ENCODE results near the gene RNF217. TPM values are rescaled to one million over a fixed set of nuclear protein-coding genes. Genes with fewer than 3 reads are reported as not detected.

RNF217 gene
- total RNA-seq, 1 donor from 2014 or later: 9.0 TPM

DNA sequence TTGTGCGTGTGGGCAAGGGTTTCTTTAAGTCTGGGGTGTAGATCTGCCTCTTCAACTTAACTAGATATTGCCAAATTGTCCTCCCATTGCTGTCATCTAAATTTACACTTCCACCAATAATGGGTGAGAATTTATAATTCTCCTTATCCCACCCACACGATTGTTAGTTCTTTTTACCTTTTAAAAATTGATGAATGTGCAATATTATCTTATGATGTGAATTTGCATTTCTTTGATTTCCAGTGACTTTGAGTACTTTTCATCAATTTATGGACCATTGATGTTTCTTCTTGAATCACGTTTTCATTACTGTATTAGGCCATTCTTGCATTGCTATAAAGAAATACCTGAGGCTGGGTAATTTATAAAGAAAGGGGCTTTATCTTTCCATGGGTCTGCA lies 174.1 kb downstream of the RNF217 start:
- DNase-seq (no peak), ATAC-seq (ENCODE audit: poor library complexity) (no peak)
- intact Hi-C loops (cut with DNase I): no loop called here

DNA sequence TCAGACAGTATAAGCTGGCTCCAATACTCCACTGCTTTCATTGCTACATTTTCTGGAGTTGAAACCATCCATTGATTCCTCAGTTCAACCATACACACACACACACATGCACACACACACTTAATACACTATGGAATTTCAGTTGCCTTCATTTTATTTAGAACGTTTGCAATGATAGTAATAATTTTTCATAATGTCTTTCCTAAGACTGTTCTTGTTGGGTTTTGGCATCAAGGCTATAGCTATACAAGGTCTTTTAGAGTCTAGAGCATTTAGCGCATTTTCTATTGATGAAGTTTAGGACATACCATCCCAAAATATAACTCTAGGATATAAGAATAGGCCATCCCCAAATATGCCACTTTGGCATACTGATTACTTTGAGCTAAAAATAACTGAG lies 175.8 kb downstream of the RNF217 start:
- ATAC-seq (ENCODE audit: poor library complexity): no peak
- DNase-seq: no peak
- intact Hi-C loops (cut with DNase I): no loop called here

DNA sequence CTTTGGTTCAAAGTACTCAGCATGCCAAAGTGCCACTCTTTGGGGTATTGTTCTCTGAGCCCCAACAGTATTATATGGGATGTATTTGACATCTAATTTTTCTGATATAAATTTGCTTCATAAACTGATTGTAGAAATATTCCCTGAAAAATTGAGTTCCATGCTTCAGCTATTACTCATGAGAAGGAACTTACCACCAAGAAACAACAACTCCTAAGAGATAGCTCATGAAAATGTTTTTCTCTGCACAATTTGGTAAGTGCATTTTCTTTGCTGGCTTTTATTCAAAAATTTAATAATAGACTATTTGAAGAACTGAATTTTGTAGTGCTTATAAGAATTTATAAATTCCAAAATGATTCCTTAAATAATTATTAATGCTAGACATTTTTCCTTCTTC lies 178.6 kb downstream of the RNF217 start:
- no peak for ATAC-seq (ENCODE audit: poor library complexity)
- no peak for DNase-seq
- intact Hi-C loops (cut with DNase I): no loop called here

Other genes with a start within 250 kb of the RNF217 start
- 43.5 TPM for gene TPD52L1, start 191.3 kb downstream of the RNF217 start, total RNA-seq